GM18873 (cell line): ENCODE results near the gene CAMSAP1.

Experiments
- ATAC-seq: cut with Tn5 transposase; IDR thresholded peaks from one replicate; pipeline ENCODE4 v1.9.1; 2021; ENCODE audit warnings: mild to moderate bottlenecking, moderate library complexity, moderate number of reproducible peaks; ENCODE audit not compliant: unreplicated experiment, low FRiP score

CAMSAP1 gene

DNA sequence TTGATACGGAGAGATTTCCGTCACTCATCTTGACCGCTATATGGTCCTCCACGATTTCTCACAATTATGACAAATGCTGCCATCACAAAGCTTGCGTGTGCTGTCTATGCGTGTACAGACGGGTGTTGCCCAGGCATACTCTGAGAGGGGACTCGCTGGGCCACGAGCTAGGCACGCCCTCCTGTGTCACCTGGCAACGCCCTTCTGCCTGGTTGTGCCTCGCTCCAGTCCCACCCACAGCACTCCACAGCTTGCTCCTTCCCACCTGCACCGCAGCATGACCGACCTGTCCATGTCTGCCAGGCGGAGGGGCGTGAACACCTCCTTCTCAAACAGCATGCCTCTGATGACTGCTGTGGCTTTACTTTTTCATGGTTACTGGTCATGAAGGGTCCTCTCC, 55.6 kb downstream of the CAMSAP1 start:
- no peak for ATAC-seq

DNA sequence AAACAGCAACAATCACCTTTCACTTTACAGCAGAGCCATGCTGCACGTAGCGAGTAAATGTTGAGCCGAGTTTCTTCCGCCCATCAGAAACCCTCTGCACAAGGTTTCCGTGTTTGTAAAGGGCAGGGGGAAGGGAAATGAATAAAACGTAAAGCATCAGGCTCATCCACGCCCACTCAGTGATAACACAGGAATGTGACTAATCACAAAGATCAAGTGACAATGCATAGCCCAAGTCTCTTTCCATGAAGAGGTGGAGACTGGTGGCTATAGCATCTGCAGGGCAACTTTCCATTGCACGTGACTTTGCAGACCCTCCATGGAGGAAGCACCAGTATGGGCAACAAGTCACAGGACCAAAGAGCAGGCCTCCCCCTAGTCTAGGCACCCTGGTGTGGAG, 56.6 kb downstream of the CAMSAP1 start:
- no peak for ATAC-seq

DNA sequence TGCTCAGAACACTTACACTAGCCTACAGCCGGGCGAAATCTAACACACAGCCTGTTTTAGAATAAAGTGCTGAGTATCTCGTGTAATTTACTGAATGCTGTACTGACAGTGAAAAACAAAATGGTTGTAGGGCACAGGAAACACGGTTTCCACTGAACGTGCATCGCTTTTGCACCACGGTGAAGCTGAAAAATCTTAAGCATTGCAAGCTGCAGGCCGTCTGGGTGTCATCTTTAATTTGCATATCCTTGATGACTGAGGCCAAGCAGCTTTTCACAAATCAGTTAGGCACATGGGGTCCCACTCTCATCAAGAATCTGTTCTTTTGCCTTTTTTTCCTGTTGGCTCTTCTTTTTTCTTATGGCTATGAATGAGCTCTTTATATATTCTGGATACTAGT, 58.2 kb downstream of the CAMSAP1 start:
- no peak for ATAC-seq

DNA sequence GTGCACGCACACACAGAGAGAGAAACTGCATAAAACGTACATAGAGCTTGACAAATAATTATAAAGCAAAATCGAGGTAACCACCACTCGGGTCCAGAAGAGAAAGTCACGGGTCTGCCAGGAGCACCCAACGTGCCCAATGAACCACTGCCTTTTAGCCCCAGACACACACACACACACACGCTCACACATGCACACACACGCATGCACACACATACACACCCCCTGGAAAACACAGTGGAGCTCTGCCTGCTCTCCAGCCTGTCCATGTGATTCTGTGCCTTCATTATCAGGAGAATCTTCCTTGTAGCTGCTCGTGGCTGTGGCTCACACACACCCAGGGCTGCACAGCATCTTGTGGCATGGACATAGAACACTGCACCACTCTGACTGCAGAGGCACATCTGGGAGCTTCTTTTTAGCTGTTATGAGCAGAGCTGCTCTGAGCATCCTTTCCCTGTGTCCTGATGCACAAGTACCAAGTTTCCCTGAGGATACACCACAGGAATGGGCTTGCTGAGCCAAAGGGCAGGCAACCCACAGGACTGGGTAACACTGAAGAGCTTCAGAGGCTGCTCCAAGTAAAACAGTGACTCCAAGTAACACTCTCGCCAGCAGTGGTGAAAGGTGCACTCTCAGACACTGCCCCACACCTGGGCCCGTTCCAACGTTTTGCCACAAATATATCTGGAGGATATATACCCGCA, 58.9 kb downstream of the CAMSAP1 start:
- no peak for ATAC-seq

DNA sequence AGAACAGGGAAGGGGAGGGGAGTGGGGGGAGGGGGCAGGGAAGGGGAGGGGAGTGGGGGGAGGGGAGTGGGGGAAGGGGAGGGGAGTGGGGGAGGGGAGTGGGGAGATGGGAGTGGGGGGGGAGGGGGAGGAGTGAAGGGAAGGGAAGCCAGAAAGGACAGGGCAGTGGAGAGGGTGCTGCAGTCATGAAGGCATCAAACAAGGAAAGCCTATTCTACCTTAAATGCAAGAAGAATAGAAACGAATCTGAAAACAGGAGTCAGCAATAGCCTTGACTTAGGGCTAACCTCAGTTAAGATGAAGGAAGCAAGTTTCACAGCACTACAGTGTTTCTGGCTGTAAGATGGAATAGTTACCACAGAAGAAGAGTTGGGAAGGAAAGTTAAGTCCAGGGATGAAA, 59.5 kb downstream of the CAMSAP1 start:
- ATAC-seq = no peak

DNA sequence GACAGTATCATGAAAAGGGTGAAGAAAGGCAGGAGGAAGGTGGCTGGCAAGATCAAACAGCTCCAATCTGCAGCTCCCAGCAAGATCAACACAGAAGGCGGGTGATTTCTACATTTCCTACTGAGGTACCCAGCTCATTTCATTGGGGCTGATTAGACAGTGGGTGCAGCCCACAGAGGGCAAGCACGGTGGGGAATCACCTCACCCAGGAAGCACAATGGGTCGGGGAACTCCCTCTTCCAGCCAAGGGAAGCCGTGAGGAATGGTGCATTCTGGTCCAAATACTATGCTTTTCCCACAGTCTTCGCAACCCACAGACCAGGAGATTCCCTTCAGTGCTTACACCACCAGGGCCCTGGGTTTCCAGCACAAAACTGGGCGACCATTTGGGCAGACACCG, 66.8 kb downstream of the CAMSAP1 start:
- no peak for ATAC-seq

DNA sequence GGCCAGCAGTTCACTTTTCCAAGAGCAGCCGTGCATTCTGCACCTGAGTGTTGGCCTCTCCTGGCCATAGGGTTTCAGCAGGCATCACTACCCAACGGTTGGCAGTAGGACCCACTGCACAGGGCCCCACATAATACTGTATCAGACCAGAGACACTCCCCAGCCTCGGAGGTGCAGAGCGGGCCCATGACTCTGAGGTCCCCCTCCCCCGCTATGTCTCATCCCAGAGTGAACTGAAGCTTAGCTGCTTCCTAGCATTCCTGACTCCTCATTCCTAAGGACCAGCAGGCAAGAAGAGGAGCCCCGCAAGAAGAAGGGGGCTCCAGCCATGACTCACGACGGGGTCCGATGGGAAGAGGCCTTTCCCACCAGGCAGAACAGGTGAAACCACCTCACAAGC, 67.2 kb downstream of the CAMSAP1 start:
- ATAC-seq = no peak

DNA sequence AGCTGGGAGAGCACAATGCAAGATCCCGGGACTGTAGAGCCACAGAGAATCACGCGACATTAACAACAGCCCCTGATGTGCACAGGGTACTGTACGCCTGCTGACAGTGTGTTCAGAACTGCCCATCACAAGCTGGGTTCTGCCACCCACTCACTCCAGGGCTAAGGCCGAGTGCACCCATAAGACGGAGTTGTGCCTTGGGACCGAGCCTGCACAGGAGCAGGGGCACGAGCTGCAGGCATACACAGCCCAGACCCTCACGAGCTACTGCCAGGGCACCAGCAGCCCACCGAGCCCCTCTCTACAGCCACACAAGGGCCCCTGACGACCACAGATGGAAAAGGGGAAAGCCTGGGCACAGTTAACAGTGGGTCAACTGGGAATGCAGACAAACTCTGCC, 67.8 kb downstream of the CAMSAP1 start:
- ATAC-seq = no peak

DNA sequence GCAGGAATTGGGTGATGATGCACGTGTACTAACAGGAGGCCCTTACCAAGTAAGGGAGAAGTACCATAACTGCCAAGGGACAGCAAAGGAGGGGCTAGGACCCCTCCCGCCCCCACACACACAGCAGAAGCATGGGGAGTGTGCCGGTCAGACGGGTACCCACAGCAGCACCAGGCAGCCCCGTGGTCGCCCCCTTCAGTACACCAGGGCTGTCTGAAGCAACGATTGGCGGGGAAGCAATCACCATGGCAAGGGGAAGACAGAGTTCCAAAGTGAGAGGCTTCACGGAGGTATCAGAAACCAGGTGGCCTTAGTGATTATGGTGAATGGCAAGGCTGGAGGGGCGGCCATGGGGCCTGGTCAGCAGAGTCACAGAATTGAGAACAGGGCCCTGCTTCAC, 72.2 kb downstream of the CAMSAP1 start:
- ATAC-seq = no peak

DNA sequence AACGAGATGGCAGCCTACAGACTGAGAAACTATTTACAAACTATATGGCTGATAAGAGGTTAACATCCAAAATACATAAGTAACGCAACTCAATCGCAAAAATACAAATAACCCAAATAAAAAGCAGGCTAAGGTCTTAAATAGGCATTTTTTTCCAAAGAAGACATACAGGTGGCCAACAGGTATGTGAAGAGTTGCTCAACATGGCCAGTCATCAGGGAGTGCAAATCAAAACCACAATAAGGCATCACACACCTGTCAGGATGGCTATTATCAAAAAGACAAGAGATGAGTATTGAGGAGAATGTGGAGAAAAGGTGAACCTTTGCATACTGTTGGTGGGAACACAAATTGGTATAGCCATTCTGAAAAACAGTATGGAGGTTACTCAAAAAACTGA, 73.5 kb downstream of the CAMSAP1 start:
- no peak for ATAC-seq

DNA sequence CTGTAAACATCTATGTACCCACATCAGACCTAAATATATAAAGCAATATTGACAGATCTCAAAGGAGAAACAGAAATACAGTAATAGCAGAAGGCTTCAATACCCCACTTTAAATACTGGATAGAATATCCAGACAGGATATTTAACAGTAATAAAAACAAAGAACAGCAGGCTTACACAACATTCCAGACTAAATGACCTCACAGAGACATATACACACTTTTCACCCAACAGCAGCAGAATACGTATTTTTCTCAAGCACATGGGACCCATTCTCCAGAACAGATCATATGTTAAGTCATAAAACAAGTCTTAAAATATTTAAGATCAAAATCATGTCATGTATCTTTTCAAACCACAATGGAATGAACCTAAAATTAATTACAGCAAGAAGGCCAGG, 76.8 kb downstream of the CAMSAP1 start:
- no peak for ATAC-seq

DNA sequence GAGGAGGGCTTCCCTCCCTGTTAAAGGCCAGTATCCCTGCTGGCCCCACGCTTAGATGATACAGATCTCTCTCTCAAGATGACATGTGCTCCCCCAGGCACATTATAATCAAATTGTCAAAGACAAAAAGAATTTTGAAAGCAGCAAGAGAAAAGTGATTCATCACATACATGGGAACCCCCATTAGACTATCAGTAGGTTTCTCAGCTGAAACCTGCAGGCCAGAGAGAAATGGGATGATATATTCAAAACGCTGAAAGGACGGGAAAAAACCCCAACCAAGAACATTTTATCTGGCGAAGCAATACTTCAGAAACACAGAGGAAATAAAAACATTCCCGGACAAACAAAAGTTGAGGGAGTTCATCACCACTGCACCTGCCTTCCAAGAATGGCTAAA, 78.7 kb downstream of the CAMSAP1 start:
- ATAC-seq = no peak

DNA sequence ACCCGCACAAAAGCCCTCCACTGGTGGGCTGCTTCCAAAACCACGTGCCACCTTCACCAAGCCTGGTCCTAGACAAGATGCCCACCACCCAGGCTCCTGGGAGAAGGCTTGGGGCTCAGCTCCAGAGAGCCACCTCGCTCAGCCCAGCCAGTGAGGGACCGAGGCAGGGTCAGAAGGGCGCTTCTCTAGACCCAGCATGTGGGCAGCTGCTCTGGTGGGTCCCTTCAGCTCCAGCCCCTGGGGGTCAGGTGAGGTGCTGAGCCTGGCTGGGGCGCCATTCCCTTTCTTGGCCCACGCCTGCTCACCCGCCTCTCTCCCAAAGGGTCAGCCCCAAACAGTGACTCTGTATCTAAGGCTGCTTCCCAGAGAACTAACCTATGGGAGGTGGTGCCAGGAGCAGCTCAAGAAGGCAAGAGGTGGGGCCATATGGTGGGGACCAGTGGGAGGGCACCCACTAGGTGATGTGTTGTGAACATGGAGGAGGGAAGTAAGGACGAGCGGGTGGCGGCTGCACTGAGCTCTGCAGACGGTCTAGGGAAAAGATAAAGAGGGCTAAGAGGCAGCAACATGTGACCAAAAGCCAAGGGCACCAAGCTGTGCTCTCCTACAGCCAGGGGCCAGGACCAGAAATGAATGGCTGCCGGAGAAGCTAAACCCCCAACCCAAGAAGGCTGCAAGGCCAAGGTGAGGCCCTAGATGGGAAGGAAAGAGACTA, 79.3 kb downstream of the CAMSAP1 start:
- no peak for ATAC-seq

DNA sequence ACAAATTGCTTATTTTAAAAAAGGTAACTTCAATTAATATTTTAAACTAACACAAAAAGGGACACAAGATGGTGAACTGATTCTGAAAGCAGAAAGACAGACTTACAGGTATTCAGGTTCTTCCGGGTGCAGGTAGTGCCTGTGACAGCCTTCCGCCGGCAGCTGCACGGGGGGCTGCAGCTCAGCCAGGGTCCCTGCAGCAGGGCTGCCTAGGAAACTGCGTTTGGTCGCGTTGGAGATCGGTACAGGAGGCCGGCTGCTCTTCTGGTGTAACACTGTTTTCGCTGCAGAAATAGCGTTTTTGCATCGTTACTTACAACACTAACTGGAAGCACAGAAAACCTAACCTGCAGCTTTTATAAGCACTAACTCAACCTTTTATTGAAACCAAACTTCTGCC, 80.0 kb downstream of the CAMSAP1 start:
- ATAC-seq = no peak

DNA sequence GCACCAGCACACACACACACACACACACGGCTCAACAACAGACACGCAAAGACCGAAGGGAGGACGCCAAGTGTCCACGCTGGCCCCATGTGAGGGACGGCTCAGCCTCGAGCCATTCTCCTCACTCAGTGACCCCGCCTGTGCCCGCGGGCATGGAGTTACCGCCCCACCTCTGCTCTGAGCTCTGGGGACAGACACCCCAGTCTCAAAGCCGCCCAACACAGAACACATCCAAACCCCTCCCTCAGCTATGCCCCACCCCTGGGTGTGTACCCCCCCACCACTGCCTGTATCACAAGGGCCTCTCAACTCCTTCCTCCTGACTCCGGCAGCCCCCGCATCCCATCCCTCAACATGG, 81.2 kb downstream of the CAMSAP1 start:
- no peak for ATAC-seq

DNA sequence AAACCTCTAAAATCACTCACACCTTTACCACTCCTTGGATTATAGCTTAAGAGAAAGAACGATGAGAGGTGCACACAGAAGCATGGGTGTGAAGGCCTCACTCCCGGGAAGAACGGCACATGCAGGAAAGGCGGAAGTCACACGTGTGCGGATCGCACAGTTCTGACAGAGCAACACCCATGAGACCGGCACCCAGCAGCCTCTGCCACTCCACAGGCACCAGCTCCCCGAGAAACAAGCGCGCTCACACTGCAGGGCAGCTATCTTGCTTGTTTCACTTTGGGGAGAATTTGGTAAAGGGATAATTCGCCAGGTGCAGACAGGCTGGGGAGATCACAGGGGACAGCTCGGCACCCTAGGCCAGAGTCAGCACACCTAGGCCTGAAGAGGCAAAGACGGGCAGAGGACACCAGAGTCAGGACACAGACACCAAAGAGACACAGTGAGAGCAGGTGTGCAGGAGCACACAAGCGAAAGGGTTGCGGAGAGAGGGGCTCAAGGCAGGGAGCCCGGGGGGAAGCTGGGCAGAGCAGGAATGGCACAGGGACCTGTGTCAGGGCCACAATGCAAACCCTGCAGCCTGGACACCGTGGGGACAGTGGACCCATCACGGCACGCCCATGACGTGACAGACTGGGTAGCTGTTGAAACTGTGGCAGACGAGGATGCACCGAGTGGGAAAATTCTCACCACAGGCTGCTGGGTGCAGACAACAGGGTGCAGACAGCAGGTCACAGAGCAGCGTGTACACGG, 81.7 kb downstream of the CAMSAP1 start:
- no peak for ATAC-seq

DNA sequence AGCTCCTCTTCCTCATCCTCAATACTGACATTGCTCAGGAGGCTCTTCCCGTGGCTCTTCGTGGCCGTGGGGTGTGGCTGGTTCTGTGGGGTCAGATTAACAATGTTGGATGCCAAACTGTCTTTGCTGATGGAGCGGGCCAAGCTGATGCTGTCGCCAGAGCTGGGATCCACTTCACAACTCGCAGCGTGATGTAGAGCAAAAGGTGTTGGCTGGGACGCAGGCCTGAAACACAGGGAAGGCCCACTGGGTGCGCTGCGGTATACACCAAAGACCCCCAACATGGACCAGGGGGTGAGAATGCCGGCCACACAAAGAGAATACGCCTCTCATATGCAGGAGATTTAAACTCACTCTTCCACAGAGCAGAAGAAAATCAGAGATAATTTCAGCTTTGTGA, 84.3 kb downstream of the CAMSAP1 start:
- ATAC-seq = no peak

DNA sequence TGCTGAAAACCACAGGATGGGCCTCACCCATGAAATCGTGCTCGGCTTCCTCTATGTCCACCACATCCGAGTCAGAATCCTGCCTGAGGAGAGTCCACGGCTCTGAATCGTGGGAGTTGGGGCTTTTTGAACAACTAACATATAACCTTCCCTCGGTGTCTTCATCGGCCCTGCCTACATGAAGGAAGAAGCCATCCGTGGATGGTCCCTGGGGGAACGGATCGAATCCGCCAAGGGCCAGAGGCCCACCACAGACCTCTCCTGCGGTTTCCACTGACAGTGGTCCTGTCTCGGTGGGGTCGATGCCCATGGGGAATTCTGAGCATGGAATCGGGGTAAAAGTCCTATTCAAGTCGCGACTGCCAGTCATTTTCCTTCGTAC, 85.0 kb downstream of the CAMSAP1 start:
- ATAC-seq = no peak

DNA sequence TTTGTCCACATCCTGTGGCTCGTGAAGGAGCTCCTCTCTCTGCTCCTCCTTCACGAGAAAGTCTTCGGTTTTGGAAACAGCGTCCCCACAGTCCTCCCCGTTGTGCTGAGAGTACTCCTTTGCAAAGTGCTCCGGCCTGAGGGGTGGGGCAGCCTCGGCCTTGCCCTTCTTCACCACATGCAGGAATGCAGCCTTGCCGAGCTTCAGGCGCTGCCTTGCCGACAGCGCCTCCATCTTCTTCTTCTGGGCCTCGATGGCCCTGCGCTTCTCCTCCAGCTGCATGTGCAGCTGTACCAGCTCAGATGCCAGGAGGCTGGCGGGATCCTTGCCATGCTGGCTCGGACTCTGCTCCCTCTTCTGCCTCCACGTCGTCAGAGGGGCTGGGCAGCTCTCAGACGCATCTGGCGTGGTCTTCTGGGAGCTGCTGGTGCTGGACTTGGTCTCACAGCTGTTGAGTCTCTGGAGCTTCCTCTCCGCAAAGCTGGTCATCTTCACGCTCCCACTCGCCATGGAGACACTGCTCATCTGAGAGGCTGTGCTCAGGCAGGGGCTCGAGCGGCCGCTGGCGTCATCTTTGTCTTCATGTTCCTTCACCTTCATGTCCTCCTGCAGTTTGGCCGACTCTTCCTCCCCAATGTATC, 85.5 kb downstream of the CAMSAP1 start:
- no peak for ATAC-seq

DNA sequence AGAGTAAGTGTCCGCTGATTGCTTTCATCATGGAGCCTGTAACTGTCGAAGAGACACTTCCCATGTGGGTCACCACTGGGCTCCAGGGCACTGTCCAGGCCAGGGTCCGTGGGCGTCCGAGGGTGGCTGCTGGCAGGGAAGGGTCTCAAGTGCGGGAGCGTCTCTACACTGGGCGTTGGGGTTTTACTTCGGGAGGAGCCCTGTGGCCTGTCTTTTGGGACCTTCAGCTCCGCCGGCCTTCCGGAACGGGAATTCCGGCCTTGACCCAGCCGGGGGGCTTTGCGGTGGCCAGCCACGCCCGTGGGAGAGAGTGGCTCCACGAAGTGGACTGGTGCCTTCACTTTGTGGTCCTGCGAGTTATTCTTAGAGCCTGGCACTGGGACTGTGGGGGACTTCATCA, 86.2 kb downstream of the CAMSAP1 start:
- ATAC-seq = no peak

DNA sequence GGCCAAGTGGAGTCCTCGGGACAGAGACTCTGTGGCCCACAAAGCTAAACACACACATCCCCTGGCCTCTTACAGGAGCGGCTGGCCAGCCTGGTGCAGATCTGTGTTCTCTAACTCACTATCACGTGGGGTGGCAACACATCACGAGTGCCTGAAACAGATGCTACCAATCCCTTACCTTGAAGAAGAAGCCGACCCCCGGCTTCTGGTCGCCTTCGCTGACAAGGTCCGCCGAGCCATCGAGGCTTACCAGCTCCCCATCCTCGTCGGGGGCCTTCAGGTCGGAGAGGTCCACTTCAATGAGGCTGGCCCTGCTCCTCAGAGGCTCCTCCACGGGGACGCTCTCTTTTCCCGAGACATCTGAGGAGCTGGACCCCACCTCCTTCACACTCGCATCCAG, 86.7 kb downstream of the CAMSAP1 start:
- ATAC-seq = no peak
